Gastroesophageal sphincter (tissue), 4 donors: ENCODE results near the gene PTPRO. TPM values are rescaled to one million over a fixed set of nuclear protein-coding genes. Genes with fewer than 3 reads are reported as not detected.

Experiments used
- ATAC-seq: fragments of 150-250 bp; one replicate; pipeline ENCODE4 v1.9.1; 2016; ENCODE audit warnings: mild to moderate bottlenecking, moderate library complexity
- H3K27ac ChIP-seq, 4 donors: fragments of 200-600 bp; sonication (generic) in 3 of 4; 1 replicate in 3 of 4; 2 replicates in 1 of 4; pipeline ENCODE4 v1.5.1; 2016 to 2019
- H3K27me3 ChIP-seq: fragments of 200-600 bp; sonication (generic); one replicate; pipeline ENCODE4 v1.5.1; 2019
- H3K36me3 ChIP-seq, 2 donors: fragments of 200-600 bp; sonication (generic); one replicate each; pipeline ENCODE4 v1.5.1; 2019; ENCODE audit warnings: control low read depth in 1 of 2
- H3K4me1 ChIP-seq, 3 donors: fragments of 200-600 bp; sonication (generic); 1 replicate in 2 of 3; 2 replicates in 1 of 3; pipeline ENCODE4 v1.5.1; 2016 to 2019; ENCODE audit warnings: control low read depth in 2 of 3
- H3K4me3 ChIP-seq, 2 donors: fragments of 200-600 bp; sonication (generic); one replicate each; pipeline ENCODE4 v1.5.1; 2019; ENCODE audit warnings: mild to moderate bottlenecking in 1 of 2, moderate library complexity in 1 of 2
- H3K9me3 ChIP-seq, 3 donors: fragments of 200-600 bp; sonication (generic); one replicate each; pipeline ENCODE4 v1.5.1; 2017 to 2019; ENCODE audit warnings: control low read depth in 2 of 3
- EP300 ChIP-seq: sonication (generic); formaldehyde crosslinking; IDR thresholded peaks from one replicate; pipeline ENCODE4 v1.6.1; 2017; ENCODE audit warnings: antibody characterized with exemption, mild to moderate bottlenecking
- POLR2A ChIP-seq, 2 donors: fragments of 450-650 bp; IDR thresholded peaks; one replicate each; pipeline ENCODE4 v1.6.1; 2017; ENCODE audit warnings: antibody characterized with exemption in 2 of 2, mild to moderate bottlenecking in 2 of 2, moderate library complexity in 1 of 2
- POLR2AphosphoS5 ChIP-seq: sonication (generic); formaldehyde crosslinking; IDR thresholded peaks from one replicate; pipeline ENCODE4 v1.6.1; 2017; ENCODE audit warnings: antibody characterized with exemption
- WGBS, 2 donors: methylation state at CpG; one replicate each; pipeline ENCODE4 v1.1.5; 2018; ENCODE audit warnings: low coverage in 1 of 2; 5-methylcytosine and 5-hydroxymethylcytosine counted together
- total RNA-seq, 4 donors: library from RNA; depleted of rRNA; stranded (reverse); fragments of >200 nt; gene quantifications; one replicate each; pipeline ENCODE4 v1.1.0, GENCODE V29; 2016
- TF ChIP-seq, protein P1 (sequence below), 4 experiments: fragments of 200-600 bp in 2 of 4; fragments of 450-650 bp in 2 of 4; sonication (generic) in 1 of 4; IDR thresholded peaks; one replicate each; pipeline ENCODE4 v1.5.1; 2017 to 2019; ENCODE audit warnings: antibody characterized with exemption in 4 of 4, mild to moderate bottlenecking in 2 of 4, moderate library complexity in 2 of 4

PTPRO gene
- total RNA-seq, 4 donors from 2014 or later = 0.50 to 10.7 (median 2.8) TPM

DNA sequence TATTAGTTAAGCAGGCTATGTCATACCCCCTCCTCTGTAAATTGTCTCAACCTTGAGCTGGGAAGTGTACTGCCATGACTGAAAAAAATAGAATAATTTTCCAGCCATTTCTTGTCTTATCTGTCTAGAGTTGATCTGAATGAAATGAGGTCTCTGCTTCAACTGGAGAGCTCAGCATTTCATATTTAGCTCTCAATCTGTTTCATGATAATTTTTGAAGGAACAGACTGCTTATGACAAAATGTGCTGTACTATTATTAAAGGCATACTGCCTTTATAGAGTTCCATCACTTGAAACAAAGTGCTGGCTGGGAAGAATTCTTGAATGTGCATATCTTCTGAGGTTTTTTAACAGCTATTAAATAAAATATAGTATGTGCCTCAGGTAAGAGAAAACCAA lies 19.1 kb downstream of the PTPRO start:
- no peak for ATAC-seq
- Histone ChIP-seq H3K9me3 (no peaks in the 10 kb centered on the region), H3K4me1 (no peaks in the 10 kb centered on the region), H3K4me3 (no peak overlapping the region), H3K36me3 (no peaks in the 10 kb centered on the region), H3K27me3 (peaks cover 4% of the 10 kb centered on the region), H3K27ac (no peak overlapping the region)
- TF ChIP-seq, protein P1, sequence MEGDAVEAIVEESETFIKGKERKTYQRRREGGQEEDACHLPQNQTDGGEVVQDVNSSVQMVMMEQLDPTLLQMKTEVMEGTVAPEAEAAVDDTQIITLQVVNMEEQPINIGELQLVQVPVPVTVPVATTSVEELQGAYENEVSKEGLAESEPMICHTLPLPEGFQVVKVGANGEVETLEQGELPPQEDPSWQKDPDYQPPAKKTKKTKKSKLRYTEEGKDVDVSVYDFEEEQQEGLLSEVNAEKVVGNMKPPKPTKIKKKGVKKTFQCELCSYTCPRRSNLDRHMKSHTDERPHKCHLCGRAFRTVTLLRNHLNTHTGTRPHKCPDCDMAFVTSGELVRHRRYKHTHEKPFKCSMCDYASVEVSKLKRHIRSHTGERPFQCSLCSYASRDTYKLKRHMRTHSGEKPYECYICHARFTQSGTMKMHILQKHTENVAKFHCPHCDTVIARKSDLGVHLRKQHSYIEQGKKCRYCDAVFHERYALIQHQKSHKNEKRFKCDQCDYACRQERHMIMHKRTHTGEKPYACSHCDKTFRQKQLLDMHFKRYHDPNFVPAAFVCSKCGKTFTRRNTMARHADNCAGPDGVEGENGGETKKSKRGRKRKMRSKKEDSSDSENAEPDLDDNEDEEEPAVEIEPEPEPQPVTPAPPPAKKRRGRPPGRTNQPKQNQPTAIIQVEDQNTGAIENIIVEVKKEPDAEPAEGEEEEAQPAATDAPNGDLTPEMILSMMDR (IDR thresholded peaks at IDR 0.05) = no peak
- TF ChIP-seq EP300 (no peak), POLR2A (IDR thresholded peaks at IDR 0.05) (no peak), POLR2AphosphoS5 (no peak)

- no peak for ATAC-seq
- 83 to 84% methylated on average over 4 of the region's 4 CpGs for WGBS, 2 donors
- Histone ChIP-seq H3K9me3 (no peaks in the 10 kb centered on the region), H3K4me1 (no peaks in the 10 kb centered on the region), H3K4me3 (no peak overlapping the region), H3K27me3 (peaks cover 4% of the 10 kb centered on the region), H3K36me3 (no peaks in the 10 kb centered on the region), H3K27ac (no peak overlapping the region)
- TF ChIP-seq POLR2A (IDR thresholded peaks at IDR 0.05) (no peak), EP300 (no peak), POLR2AphosphoS5 (no peak)
- TF ChIP-seq, protein P1 (IDR thresholded peaks at IDR 0.05) = no peak
Measured at GRCh38 chr12:15344561-15344960, 22.3 kb downstream of the PTPRO start.

DNA sequence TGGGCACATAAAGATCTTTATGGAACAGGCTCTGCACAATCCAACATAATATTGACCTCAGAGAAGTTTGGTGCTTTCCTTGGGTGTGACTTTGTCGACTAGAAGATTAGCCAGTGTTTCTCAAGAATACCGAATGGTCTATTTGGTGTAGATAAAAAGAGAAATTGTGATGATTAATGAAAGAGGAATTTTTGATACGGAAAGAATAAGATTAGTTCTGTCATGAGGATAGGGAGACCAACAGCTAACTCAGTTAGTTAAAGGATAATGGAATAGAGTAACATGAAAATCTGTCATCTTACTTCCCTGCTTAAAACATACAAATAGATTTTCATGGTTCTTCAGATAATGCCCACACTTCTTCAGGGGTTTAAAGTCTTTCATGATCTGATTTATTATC lies 24.2 kb downstream of the PTPRO start:
- Histone ChIP-seq H3K9me3 (no peaks in the 10 kb centered on the region), H3K36me3 (no peaks in the 10 kb centered on the region), H3K4me1 (no peaks in the 10 kb centered on the region), H3K27me3 (peaks cover 4% of the 10 kb centered on the region), H3K4me3 (no peak overlapping the region), H3K27ac (no peak overlapping the region)
- WGBS, 2 donors = 56 to 69% methylated on average over 2 to 3 of the region's 3 CpGs
- TF ChIP-seq, protein P1 (IDR thresholded peaks at IDR 0.05) = no peak
- TF ChIP-seq EP300 (no peak), POLR2AphosphoS5 (no peak), POLR2A (IDR thresholded peaks at IDR 0.05) (no peak)
- no peak for ATAC-seq

GRCh38 chr12:15350643-15351042 lies 28.3 kb downstream of the PTPRO start:
- no peak overlapping the region for H3K4me3 ChIP-seq
- H3K27me3 ChIP-seq = no peaks in the 10 kb centered on the region
- ATAC-seq = no peak
- no peaks in the 10 kb centered on the region for H3K36me3 ChIP-seq
- no peak overlapping the region for H3K27ac ChIP-seq
- H3K9me3 ChIP-seq = no peaks in the 10 kb centered on the region
- no peaks in the 10 kb centered on the region for H3K4me1 ChIP-seq
- 50 to 67% methylated on average over 1 of the region's 1 CpG for WGBS, 2 donors
- TF ChIP-seq POLR2AphosphoS5 = no peak
- TF ChIP-seq EP300 = no peak
- no peak for TF ChIP-seq POLR2A (IDR thresholded peaks at IDR 0.05)
- TF ChIP-seq, protein P1 (IDR thresholded peaks at IDR 0.05) = no peak

GRCh38 chr12:15355766-15356165 lies 33.5 kb downstream of the PTPRO start:
- no peak for ATAC-seq

More at GRCh38 chr12:15355766-15356165, 33.5 kb downstream of the PTPRO start:
- Histone ChIP-seq H3K27ac (no peak overlapping the region), H3K27me3 (no peaks in the 10 kb centered on the region), H3K4me1 (no peaks in the 10 kb centered on the region), H3K4me3 (no peak overlapping the region), H3K9me3 (no peaks in the 10 kb centered on the region), H3K36me3 (no peaks in the 10 kb centered on the region)
- WGBS, 2 donors = 69 to 86% methylated on average over 2 of the region's 2 CpGs
- TF ChIP-seq, protein P1 (IDR thresholded peaks at IDR 0.05) = no peak
- TF ChIP-seq POLR2AphosphoS5 = no peak
- TF ChIP-seq POLR2A (IDR thresholded peaks at IDR 0.05) = no peak
- TF ChIP-seq EP300 = no peak
